Measurements from ENCODE around the gene STMN3.

DNA sequence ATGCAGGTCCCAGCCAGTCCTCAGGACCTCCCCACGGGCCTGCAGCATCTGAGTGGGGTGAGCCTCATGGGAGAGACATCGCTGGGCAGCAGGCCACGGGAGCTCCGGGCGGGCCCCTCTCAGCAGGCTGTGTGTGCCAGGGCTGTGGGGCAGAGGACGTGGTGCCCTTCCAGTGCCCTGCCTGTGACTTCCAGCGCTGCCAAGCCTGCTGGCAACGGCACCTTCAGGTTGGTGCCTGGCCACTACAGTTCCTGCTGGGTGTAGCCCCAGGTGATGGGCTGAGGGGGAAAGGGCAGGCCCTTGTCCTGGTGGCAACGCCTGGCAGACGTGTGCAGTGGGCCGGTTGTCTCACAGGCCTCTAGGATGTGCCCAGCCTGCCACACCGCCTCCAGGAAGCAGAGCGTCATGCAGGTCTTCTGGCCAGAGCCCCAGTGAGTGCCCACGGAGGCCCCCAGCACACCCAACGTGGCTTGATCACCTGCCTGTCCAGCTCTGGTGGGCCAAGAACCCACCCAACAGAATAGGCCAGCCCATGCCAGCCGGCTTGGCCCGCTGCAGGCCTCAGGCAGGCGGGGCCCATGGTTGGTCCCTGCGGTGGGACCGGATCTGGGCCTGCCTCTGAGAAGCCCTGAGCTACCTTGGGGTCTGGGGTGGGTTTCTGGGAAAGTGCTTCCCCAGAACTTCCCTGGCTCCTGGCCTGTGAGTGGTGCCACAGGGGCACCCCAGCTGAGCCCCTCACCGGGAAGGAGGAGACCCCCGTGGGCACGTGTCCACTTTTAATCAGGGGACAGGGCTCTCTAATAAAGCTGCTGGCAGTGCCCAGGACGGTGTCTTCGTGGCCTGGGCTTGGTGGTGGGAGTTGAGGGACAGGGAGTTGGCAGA lies 42.4 kb upstream of the STMN3 start:
- no peak for TF ChIP-seq POLR2A (IDR thresholded peaks at IDR 0.05)
- no peak for TF ChIP-seq CTCF (IDR thresholded peaks at IDR 0.05)

Data from lower leg skin (tissue), 3 donors.